IMR-90 (cell line): ENCODE data around the gene SMIM44. TPM values are rescaled to one million over a fixed set of nuclear protein-coding genes. Genes with fewer than 3 reads are reported as not detected.
"Not testable (repeated sequence)": the region's sequence is repeated elsewhere in the genome, so short reads cannot be mapped to it uniquely, and the experiment has no call there.

Source experiments
- ATAC-seq: fragments of 200-7000 bp; cut with Tn5 transposase; 2 replicates; pipeline ENCODE4 v1.9.1; 2020; ENCODE audit warnings: low read depth, mild to moderate bottlenecking, moderate library complexity
- BruUV-seq: library from RNA; stranded (reverse); fragments of 400-500 nt; replicated peaks from 2 replicates; lab custom pipeline; 2021; lab: Mats Ljungman, UMichigan
- CTCF ChIA-PET: fragments of 300-600 bp; formaldehyde crosslinking; extraction: SDS; loops from one replicate; lab custom pipeline; 2021; ENCODE audit warnings: antibody characterized with exemption; lab: Yijun Ruan, JAX
- POLR2A ChIA-PET: fragments of 300-600 bp; sonication (Branson Sonifier 250); formaldehyde crosslinking; loops from one replicate; lab custom pipeline; 2022; ENCODE audit warnings: antibody characterized with exemption; ENCODE audit not compliant: unreplicated experiment; lab: Charles Lee
- DNase-seq: peaks from one replicate; pipeline ENCODE4 v3.0.0; 2013
- H2AFZ ChIP-seq: replicated peaks from 2 replicates; pipeline ENCODE3; 2013; ENCODE audit warnings: low read length, mild to moderate bottlenecking; ENCODE audit not compliant: poor library complexity
- H2AK5ac ChIP-seq: 2 replicates; pipeline ENCODE4 v1.6.1; 2013; ENCODE audit warnings: low read depth, low read length, inconsistent platforms
- H2AK9ac ChIP-seq: replicated peaks from 2 replicates; pipeline ENCODE3; 2013; ENCODE audit warnings: mild to moderate bottlenecking, low read depth, low read length, moderate library complexity; ENCODE audit not compliant: poor library complexity
- H2BK120ac ChIP-seq: 2 replicates; pipeline ENCODE4 v1.6.1; 2013; ENCODE audit warnings: low read depth, low read length, inconsistent platforms
- H2BK15ac ChIP-seq: 3 replicates; pipeline ENCODE4 v1.6.1; 2013; ENCODE audit warnings: low read depth, low read length, inconsistent platforms
- H2BK20ac ChIP-seq: 2 replicates; pipeline ENCODE4 v1.6.1; 2013; ENCODE audit warnings: low read depth, mild to moderate bottlenecking, inconsistent platforms, low read length, moderate library complexity
- H2BK5ac ChIP-seq: 2 replicates; pipeline ENCODE4 v1.6.1; 2013; ENCODE audit warnings: mild to moderate bottlenecking, low read depth, low read length, inconsistent platforms; ENCODE audit not compliant: poor library complexity, severe bottlenecking
- H3K14ac ChIP-seq: replicated peaks from 2 replicates; pipeline ENCODE4 v1.6.1; 2013; ENCODE audit warnings: low read depth, low read length, inconsistent platforms
- H3K18ac ChIP-seq: 2 replicates; pipeline ENCODE4 v1.6.1; 2013; ENCODE audit warnings: low read depth, low read length, control low read depth
- H3K23ac ChIP-seq: 2 replicates; pipeline ENCODE4 v1.6.1; 2013; ENCODE audit warnings: low read depth, low read length, inconsistent platforms
- H3K27ac ChIP-seq: 2 replicates; pipeline ENCODE4 v1.5.1; 2013; ENCODE audit warnings: mild to moderate bottlenecking, control low read depth, low read length; ENCODE audit not compliant: insufficient read depth
- H3K27me3 ChIP-seq: 2 replicates; pipeline ENCODE4 v1.6.1; 2013; ENCODE audit warnings: low read length; ENCODE audit not compliant: control insufficient read depth, insufficient read depth
- H3K36me3 ChIP-seq: 2 replicates; pipeline ENCODE4 v1.6.1; 2013; ENCODE audit warnings: low read length, mixed read lengths; ENCODE audit not compliant: control insufficient read depth, insufficient read depth
- H3K4ac ChIP-seq: 2 replicates; pipeline ENCODE4 v1.6.1; 2013; ENCODE audit warnings: low read depth, low read length, inconsistent platforms
- H3K4me1 ChIP-seq: 2 replicates; pipeline ENCODE4 v1.6.1; 2013; ENCODE audit warnings: low read length, mixed read lengths; ENCODE audit not compliant: control insufficient read depth, insufficient read depth
- H3K4me2 ChIP-seq: 2 replicates; pipeline ENCODE4 v1.6.1; 2013; ENCODE audit warnings: low read depth, mild to moderate bottlenecking, control low read depth, low read length, moderate library complexity
- H3K4me3 ChIP-seq: 2 replicates; pipeline ENCODE4 v1.5.1; 2013; ENCODE audit warnings: low read depth, mild to moderate bottlenecking, control low read depth, low read length, moderate library complexity; ENCODE audit not compliant: insufficient read depth
- H3K56ac ChIP-seq: 2 replicates; pipeline ENCODE4 v1.6.1; 2013; ENCODE audit warnings: low read length, inconsistent platforms; ENCODE audit not compliant: insufficient read depth; ENCODE audit errors: extremely low read depth
- H3K79me1 ChIP-seq, 2 experiments: 2 replicates each; pipeline ENCODE4 v1.6.1; 2013; ENCODE audit warnings: low read length in 2 of 2, inconsistent platforms in 1 of 2, low read depth in 1 of 2
- H3K9ac ChIP-seq: 2 replicates; pipeline ENCODE4 v1.6.1; 2013; ENCODE audit warnings: low read depth, low read length, control low read depth
- H3K9me1 ChIP-seq: 2 replicates; pipeline ENCODE4 v1.6.1; 2013; ENCODE audit warnings: low read length, inconsistent platforms; ENCODE audit not compliant: insufficient read depth
- H3K9me3 ChIP-seq: 2 replicates; pipeline ENCODE4 v1.6.1; 2013; ENCODE audit warnings: low read length; ENCODE audit not compliant: control insufficient read depth, insufficient read depth
- H4K20me1 ChIP-seq: 2 replicates; pipeline ENCODE4 v1.6.1; 2013; ENCODE audit warnings: low read length, inconsistent platforms; ENCODE audit not compliant: insufficient read depth
- H4K5ac ChIP-seq: 2 replicates; pipeline ENCODE4 v1.6.1; 2013; ENCODE audit warnings: mild to moderate bottlenecking, low read depth, low read length, control low read depth
- H4K8ac ChIP-seq, 2 experiments: 2 replicates each; pipeline ENCODE4 v1.6.1; 2013; ENCODE audit warnings: low read depth in 2 of 2, low read length in 2 of 2, control low read depth in 1 of 2, inconsistent platforms in 1 of 2
- H4K91ac ChIP-seq: 2 replicates; pipeline ENCODE4 v1.6.1; 2013; ENCODE audit warnings: low read depth, low read length, inconsistent platforms; ENCODE audit not compliant: insufficient read depth
- WGBS, 2 experiments: methylation state at CpG; one replicate each; pipeline versions ENCODE4 v1.1.5 to v1.1.7; 2013; ENCODE audit warnings: missing lambda C conversion rate in 2 of 2; ENCODE audit not compliant: insufficient read length in 1 of 2; ENCODE audit errors: extremely low coverage in 2 of 2; 5-methylcytosine and 5-hydroxymethylcytosine counted together
- dilution Hi-C: fragments of 300-500 bp; cut with HindIII; formaldehyde crosslinking; loops from one replicate; pipeline ENCODE4 v1.14.3; 2018; ENCODE audit warnings: low sequenced_read_pairs; ENCODE audit not compliant: unreplicated experiment
- in situ Hi-C: fragments of 300-500 bp; cut with MboI; formaldehyde crosslinking; loops from 3 replicates; pipeline ENCODE4 v1.14.3; 2019; ENCODE audit warnings: low sequenced_read_pairs, inconsistent platforms, mixed read lengths
- intact Hi-C: fragments of 100-400 bp; cut with micrococcal nuclease; formaldehyde crosslinking; loops from 2 replicates; pipeline ENCODE4 v1.10.0; 2022
- polyA plus RNA-seq, 3 experiments: library from polyadenylated mRNA; depleted of rRNA; stranded (reverse); fragments of >200 nt; gene quantifications; 2 replicates each; pipeline ENCODE4 v1.2.3, GENCODE V29; 2012; ENCODE audit warnings: low replicate concordance in 1 of 3
- total RNA-seq: library from RNA; depleted of rRNA; stranded (reverse); fragments of >200 nt; gene quantifications from 2 replicates; pipeline ENCODE4 v1.2.3, GENCODE V29; 2012

The SMIM44 gene
- total and polyA plus RNA-seq, 2 of the 4 experiments (the other 2 are of a cell fraction): not detected

DNA sequence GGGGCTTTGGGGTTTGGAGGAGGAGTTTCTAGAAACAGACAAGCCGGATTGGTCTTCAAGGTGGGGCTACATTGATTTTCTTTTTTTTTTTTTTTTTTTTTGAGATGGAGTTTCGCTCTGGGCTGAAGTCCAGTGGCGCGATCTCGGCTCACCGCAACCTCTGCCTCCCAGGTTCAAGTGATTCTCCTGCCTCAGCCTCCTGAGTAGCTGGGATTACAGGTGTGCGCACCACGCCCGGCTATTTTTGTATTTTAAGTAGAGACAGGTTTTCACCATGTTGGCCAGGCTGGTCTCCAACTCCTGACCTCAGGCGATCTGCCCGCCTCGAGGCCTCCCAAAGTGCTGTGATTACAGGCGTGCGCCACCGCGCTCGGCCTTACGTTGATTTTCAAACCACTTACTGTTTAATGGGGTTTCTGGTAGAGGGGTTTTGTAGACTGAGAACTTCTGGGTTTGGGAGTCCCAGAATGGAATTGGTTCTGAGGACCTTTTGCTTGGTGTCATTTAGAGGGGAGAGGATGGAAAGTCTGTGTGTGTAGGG lies 24.9 kb upstream of the SMIM44 start:
- H4K8ac ChIP-seq, H4K5ac ChIP-seq, POLR2A ChIA-PET, H3K9ac ChIP-seq, in situ Hi-C loops, H2BK5ac ChIP-seq, ATAC-seq, H2BK15ac ChIP-seq, H4K91ac ChIP-seq, H2BK20ac ChIP-seq, H3K18ac ChIP-seq, BruUV-seq, H3K4me3 ChIP-seq, H3K14ac ChIP-seq, H3K9me3 ChIP-seq, H3K56ac ChIP-seq, CTCF ChIA-PET, H3K23ac ChIP-seq, H3K27me3 ChIP-seq, H3K4me2 ChIP-seq, DNase-seq, H2AK5ac ChIP-seq, H3K27ac ChIP-seq, H2AK9ac ChIP-seq, H2BK120ac ChIP-seq, H2AFZ ChIP-seq, dilution Hi-C loops: not testable (repeated sequence)
- 0 out of 2 replicates have a peak overlapping the region, but pooled peaks have one; percentile 16 for H3K4ac ChIP-seq
- peaks cover 17% of the 10 kb centered on the region for H3K9me1 ChIP-seq
- H3K4me1 ChIP-seq: peaks cover 16% of the 10 kb centered on the region
- WGBS, 2 experiments: no CpG with 5 or more reads among the region's 18 CpGs
- intact Hi-C loops: loop anchor here (5.0 kb wide), 1 partner anchor 119 kb away; the partner anchor contains the start of gene CACTIN
- peaks cover 60% of the 10 kb centered on the region for H4K20me1 ChIP-seq
- peaks cover 13% of the 10 kb centered on the region for H3K36me3 ChIP-seq
- H3K79me1 ChIP-seq: peaks cover 0 to 73% of the 10 kb centered on the region in 2 experiments; a peak in 2 of 4 replicates
